ENCODE results near the gene KIF2C.

The KIF2C gene

DNA sequence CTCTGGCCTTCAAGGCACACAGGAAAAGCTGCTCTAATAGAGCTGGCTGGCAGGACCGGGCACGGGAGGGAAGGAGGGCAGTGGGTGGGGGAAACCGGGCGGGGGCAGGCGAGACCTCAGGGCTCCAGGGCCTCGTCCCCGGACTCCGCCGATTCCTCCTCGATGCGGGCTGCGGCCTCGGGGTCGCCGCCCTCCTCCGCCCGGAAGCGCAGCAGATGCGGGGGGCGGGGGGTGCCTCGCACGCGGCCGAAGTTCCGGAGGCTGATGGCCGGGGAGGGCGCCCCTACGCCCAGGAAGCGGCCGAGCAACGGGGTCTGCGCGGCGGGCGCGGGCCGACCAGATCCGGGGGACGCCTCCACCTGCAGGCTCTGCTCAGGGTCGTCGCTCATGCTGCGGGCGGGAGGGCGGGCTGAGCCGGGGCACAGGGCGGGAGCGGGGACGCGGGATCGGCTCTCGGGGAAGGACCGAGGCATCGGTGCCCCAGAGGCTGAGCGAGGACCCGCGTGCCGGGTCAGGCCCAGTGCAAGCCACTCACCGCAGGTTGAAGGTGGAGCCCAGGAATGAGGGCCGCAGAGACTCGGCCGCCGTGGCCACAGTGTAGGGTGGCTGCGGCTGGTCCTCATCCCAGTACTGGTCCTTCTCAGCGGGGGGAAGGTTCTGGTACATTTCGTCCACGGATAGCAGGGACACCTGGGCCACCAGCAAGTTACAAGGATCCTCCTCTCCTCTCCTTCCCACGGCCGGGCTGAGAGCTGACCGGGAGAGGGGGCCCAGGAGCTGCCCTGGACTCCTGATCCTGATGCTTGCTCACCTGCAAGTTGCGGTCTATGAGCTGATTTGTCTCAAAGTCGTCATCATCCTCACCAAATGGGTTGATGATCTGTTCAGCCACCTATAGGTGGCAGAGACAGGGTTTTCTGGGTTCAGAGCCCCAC is 44.7 kb downstream of the KIF2C start:
- Histone ChIP-seq H3K4me3 (ENCODE audit: low read length in 2 of 2) (peak overlapping the region; percentile 44 to 59), H3K9me3 (ENCODE audit: control insufficient read depth in 2 of 2, low read length in 2 of 2) (no peaks in the 10 kb centered on the region), H3K27me3 (ENCODE audit: control insufficient read depth in 2 of 2, insufficient read depth in 2 of 2, low read length in 2 of 2) (no peaks in the 10 kb centered on the region), H3K36me3 (ENCODE audit: control insufficient read depth in 2 of 2, insufficient read depth in 2 of 2, low read length in 2 of 2) (peaks cover 10 to 13% of the 10 kb centered on the region in 2 donors), H3K27ac (ENCODE audit: low read depth in 2 of 2, low read length in 2 of 2) (no peak overlapping the region), H3K4me1 (ENCODE audit: control insufficient read depth in 2 of 2, insufficient read depth in 2 of 2, low read length in 2 of 2) (peaks cover 18 to 21% of the 10 kb centered on the region in 2 donors), H3K9ac (ENCODE audit: low read depth in 1 of 2, low read length in 2 of 2) (peak overlapping the region; percentile 57 to 72)

- H3K4me3 ChIP-seq (ENCODE audit: low read length in 2 of 2) = no peak overlapping the region
- H3K4me1 ChIP-seq (ENCODE audit: control insufficient read depth in 2 of 2, insufficient read depth in 2 of 2, low read length in 2 of 2) = peaks cover 18 to 21% of the 10 kb centered on the region in 2 donors
- peaks cover 10 to 13% of the 10 kb centered on the region in 2 donors for H3K36me3 ChIP-seq (ENCODE audit: control insufficient read depth in 2 of 2, insufficient read depth in 2 of 2, low read length in 2 of 2)
- H3K27ac ChIP-seq (ENCODE audit: low read depth in 2 of 2, low read length in 2 of 2) = no peak overlapping the region
- H3K9ac ChIP-seq (ENCODE audit: low read depth in 1 of 2, low read length in 2 of 2) = no peak overlapping the region
- no peaks in the 10 kb centered on the region for H3K27me3 ChIP-seq (ENCODE audit: control insufficient read depth in 2 of 2, insufficient read depth in 2 of 2, low read length in 2 of 2)
- H3K9me3 ChIP-seq (ENCODE audit: control insufficient read depth in 2 of 2, low read length in 2 of 2) = no peaks in the 10 kb centered on the region
Observed at GRCh38 chr1:44785029-44785380, 45.4 kb downstream of the KIF2C start.

GRCh38 chr1:44785501-44786137 is 46.0 kb downstream of the KIF2C start:
- Histone ChIP-seq H3K9ac (ENCODE audit: low read depth in 1 of 2, low read length in 2 of 2) (peak overlapping the region; percentile 35 to 65), H3K4me1 (ENCODE audit: control insufficient read depth in 2 of 2, insufficient read depth in 2 of 2, low read length in 2 of 2) (peaks cover 18 to 21% of the 10 kb centered on the region in 2 donors), H3K9me3 (ENCODE audit: control insufficient read depth in 2 of 2, low read length in 2 of 2) (no peaks in the 10 kb centered on the region), H3K27ac (ENCODE audit: low read depth in 2 of 2, low read length in 2 of 2) (no peak overlapping the region), H3K27me3 (ENCODE audit: control insufficient read depth in 2 of 2, insufficient read depth in 2 of 2, low read length in 2 of 2) (no peaks in the 10 kb centered on the region), H3K36me3 (ENCODE audit: control insufficient read depth in 2 of 2, insufficient read depth in 2 of 2, low read length in 2 of 2) (peaks cover 7% of the 10 kb centered on the region in 2 donors), H3K4me3 (ENCODE audit: low read length in 2 of 2) (peak overlapping the region; percentile 56 to 70)

GRCh38 chr1:44786138-44786840 is 46.7 kb downstream of the KIF2C start:
- Histone ChIP-seq H3K9ac (ENCODE audit: low read depth in 1 of 2, low read length in 2 of 2) (peak overlapping the region; percentile 35 to 65), H3K4me1 (ENCODE audit: control insufficient read depth in 2 of 2, insufficient read depth in 2 of 2, low read length in 2 of 2) (peaks cover 21% of the 10 kb centered on the region in 2 donors), H3K27me3 (ENCODE audit: control insufficient read depth in 2 of 2, insufficient read depth in 2 of 2, low read length in 2 of 2) (no peaks in the 10 kb centered on the region), H3K9me3 (ENCODE audit: control insufficient read depth in 2 of 2, low read length in 2 of 2) (no peaks in the 10 kb centered on the region), H3K27ac (ENCODE audit: low read depth in 2 of 2, low read length in 2 of 2) (peak overlapping the region in 1 of 2 donors; percentile 61), H3K4me3 (ENCODE audit: low read length in 2 of 2) (peak overlapping the region; percentile 56 to 70), H3K36me3 (ENCODE audit: control insufficient read depth in 2 of 2, insufficient read depth in 2 of 2, low read length in 2 of 2) (peaks cover under 1 to 2% of the 10 kb centered on the region in 2 donors)

DNA sequence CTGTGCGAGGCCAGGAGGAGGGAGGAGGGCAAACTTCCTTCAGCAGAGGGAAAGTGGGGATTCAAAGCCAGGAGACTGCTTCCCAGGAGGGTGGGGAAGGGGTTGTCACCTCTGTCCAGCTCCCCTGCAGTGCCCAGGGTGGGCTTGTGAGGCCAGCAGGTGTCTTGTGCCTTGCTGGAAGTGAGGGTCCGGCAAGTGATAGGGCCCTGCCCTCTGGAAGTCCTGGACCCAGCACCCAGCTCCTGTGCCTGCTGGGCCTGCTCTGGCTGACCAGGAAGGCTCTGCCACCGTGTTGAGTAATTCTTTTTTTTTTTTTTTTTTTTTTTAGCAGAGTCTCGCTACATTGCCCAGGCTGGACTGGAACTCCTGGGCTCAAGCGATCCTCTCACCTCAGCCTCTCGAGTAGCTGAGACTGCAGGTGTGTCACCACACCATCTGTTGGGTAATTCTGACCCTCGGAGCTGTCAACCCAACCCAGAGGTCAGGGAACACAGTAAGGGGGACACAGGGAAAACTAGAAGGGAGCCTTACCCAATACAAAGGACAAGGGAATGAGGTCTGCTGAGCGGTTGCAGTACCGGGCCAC is 47.3 kb downstream of the KIF2C start:
- Histone ChIP-seq H3K27me3 (ENCODE audit: control insufficient read depth in 2 of 2, insufficient read depth in 2 of 2, low read length in 2 of 2) (no peaks in the 10 kb centered on the region), H3K9ac (ENCODE audit: low read depth in 1 of 2, low read length in 2 of 2) (peak overlapping the region; percentile 35 to 65), H3K9me3 (ENCODE audit: control insufficient read depth in 2 of 2, low read length in 2 of 2) (no peaks in the 10 kb centered on the region), H3K36me3 (ENCODE audit: control insufficient read depth in 2 of 2, insufficient read depth in 2 of 2, low read length in 2 of 2) (no peaks in the 10 kb centered on the region), H3K27ac (ENCODE audit: low read depth in 2 of 2, low read length in 2 of 2) (no peak overlapping the region), H3K4me1 (ENCODE audit: control insufficient read depth in 2 of 2, insufficient read depth in 2 of 2, low read length in 2 of 2) (peaks cover 21 to 25% of the 10 kb centered on the region in 2 donors), H3K4me3 (ENCODE audit: low read length in 2 of 2) (peak overlapping the region in 1 of 2 donors; percentile 70)

GRCh38 chr1:44787506-44787905 is 47.9 kb downstream of the KIF2C start:
- Histone ChIP-seq H3K27ac (ENCODE audit: low read depth in 2 of 2, low read length in 2 of 2) (no peak overlapping the region), H3K9me3 (ENCODE audit: control insufficient read depth in 2 of 2, low read length in 2 of 2) (no peaks in the 10 kb centered on the region), H3K4me3 (ENCODE audit: low read length in 2 of 2) (no peak overlapping the region), H3K27me3 (ENCODE audit: control insufficient read depth in 2 of 2, insufficient read depth in 2 of 2, low read length in 2 of 2) (no peaks in the 10 kb centered on the region), H3K9ac (ENCODE audit: low read depth in 1 of 2, low read length in 2 of 2) (no peak overlapping the region), H3K4me1 (ENCODE audit: control insufficient read depth in 2 of 2, insufficient read depth in 2 of 2, low read length in 2 of 2) (peaks cover 21 to 25% of the 10 kb centered on the region in 2 donors), H3K36me3 (ENCODE audit: control insufficient read depth in 2 of 2, insufficient read depth in 2 of 2, low read length in 2 of 2) (no peaks in the 10 kb centered on the region)

- Histone ChIP-seq H3K27ac (ENCODE audit: low read depth in 2 of 2, low read length in 2 of 2) (no peak within 1 kb of the TSS), H3K36me3 (ENCODE audit: control insufficient read depth in 2 of 2, insufficient read depth in 2 of 2, low read length in 2 of 2) (no peaks in the 10 kb centered on the region), H3K27me3 (ENCODE audit: control insufficient read depth in 2 of 2, insufficient read depth in 2 of 2, low read length in 2 of 2) (no peaks in the 10 kb centered on the region), H3K4me3 (ENCODE audit: low read length in 2 of 2) (no peak within 1 kb of the TSS), H3K9ac (ENCODE audit: low read depth in 1 of 2, low read length in 2 of 2) (no peak within 1 kb of the TSS), H3K4me1 (ENCODE audit: control insufficient read depth in 2 of 2, insufficient read depth in 2 of 2, low read length in 2 of 2) (peaks cover 21 to 25% of the 10 kb centered on the region in 2 donors), H3K9me3 (ENCODE audit: control insufficient read depth in 2 of 2, low read length in 2 of 2) (no peaks in the 10 kb centered on the region)
Observed at GRCh38 chr1:44788120-44788860, 48.7 kb downstream of the KIF2C start, which contains the start of gene BEST4. Gene BEST4, minus strand, starts transcription at chr1:44788170. Its CDS starts 465 bp downstream, at chr1:44787705.

GRCh38 chr1:44790968-44791801 is 51.5 kb downstream of the KIF2C start:
- Histone ChIP-seq H3K27me3 (ENCODE audit: control insufficient read depth in 2 of 2, insufficient read depth in 2 of 2, low read length in 2 of 2) (no peaks in the 10 kb centered on the region), H3K4me1 (ENCODE audit: control insufficient read depth in 2 of 2, insufficient read depth in 2 of 2, low read length in 2 of 2) (peaks cover 6 to 12% of the 10 kb centered on the region in 2 donors), H3K36me3 (ENCODE audit: control insufficient read depth in 2 of 2, insufficient read depth in 2 of 2, low read length in 2 of 2) (no peaks in the 10 kb centered on the region), H3K9ac (ENCODE audit: low read depth in 1 of 2, low read length in 2 of 2) (no peak overlapping the region), H3K9me3 (ENCODE audit: control insufficient read depth in 2 of 2, low read length in 2 of 2) (no peaks in the 10 kb centered on the region), H3K27ac (ENCODE audit: low read depth in 2 of 2, low read length in 2 of 2) (peak overlapping the region in 1 of 2 donors; percentile 20), H3K4me3 (ENCODE audit: low read length in 2 of 2) (no peak overlapping the region)

Measured in mucosa of rectum (tissue), 2 donors.